HG03196 (cell line): ENCODE results near the gene LYZL4.

Source experiments
- ATAC-seq: cut with Tn5 transposase; IDR thresholded peaks from one replicate; pipeline ENCODE4 v1.9.1; 2021; ENCODE audit not compliant: unreplicated experiment

Gene LYZL4

GRCh38 chr3:42428830-42429229 lies 18.4 kb upstream of the LYZL4 start:
- no peak for ATAC-seq

GRCh38 chr3:42425736-42426407 lies 15.5 kb upstream of the LYZL4 start:
- ATAC-seq = no peak

DNA sequence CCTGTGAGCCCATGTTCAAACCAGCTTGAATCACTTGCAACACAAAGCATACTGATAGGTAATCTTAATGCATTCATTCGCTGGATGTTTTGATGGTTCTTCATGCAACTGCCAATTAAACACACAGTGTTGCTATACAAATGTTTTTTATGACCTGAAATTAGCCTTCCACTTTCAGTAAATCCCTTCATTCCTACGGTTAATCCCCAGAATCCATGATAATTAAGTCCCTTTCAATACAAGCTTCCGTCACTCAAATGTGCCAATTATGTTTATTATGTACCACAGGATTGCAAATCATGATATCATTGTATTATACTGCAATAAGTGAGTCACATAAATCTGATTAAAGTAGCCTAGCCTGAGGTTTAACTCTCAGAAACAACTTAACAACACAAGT lies 14.5 kb upstream of the LYZL4 start:
- ATAC-seq = no peak

DNA sequence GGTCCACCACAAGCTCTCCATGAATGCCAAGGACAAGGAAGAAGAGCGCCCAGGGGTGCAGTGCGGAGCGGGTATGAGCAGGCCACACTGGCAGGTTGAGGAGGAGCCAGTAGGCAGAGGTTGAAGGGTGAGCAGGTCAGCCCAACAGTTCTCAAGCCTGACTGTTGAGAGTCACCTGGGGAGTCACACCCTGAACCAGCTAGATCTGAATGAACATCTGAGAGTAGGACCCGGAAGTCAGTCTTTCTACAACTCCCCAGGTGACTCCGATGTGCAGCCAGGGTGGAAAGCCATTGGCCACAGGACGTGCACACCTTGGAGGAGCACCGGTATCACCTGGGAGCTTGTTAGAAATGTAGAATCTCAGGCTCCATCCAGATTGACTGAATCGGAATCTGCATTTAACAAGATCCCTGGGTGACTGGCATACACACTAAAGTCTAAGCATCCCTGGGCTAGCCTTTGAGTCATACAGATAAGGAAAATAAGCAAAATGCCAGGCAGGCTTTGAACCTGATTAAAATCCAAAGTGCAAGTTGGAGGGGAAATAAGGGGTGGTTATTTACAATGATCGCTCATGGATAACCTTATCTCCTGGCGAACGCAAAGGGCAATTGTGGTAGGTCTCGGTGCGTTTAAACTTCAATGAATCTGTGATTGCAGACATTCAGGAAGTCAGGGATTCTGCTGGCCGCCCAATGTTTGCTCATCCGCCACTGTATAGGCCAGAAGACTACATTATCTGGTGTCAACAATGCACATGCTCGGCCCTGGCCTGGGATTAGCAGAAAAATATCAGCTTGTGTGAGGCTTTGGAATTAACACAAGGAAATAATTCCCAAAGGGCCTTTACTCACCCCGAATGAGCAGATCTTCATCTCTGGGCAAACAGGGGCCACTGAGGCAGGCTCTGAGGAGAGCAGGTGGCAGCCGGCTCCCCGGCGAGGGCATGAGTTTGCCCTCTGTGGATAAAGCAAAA lies 11.7 kb upstream of the LYZL4 start:
- no peak for ATAC-seq

DNA sequence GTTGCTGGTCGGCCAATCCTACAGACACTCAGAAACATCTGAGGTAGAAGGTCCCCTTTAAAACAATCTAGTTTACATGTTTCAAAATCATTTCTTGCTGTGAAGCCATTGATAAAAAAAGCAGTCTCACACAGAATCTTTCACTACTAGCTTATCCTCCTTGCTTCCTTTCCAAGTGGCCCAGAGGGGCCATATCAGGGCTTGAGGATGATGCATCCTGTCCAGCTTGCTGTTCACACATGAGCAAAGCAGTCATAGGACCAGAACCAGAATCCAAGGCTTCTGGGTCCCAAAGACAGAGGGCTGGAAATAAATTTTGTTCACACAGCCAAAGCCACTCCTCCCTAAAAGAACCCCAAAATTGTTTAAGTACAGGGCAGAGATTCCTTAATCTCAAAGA lies 9.2 kb upstream of the LYZL4 start:
- ATAC-seq = no peak

GRCh38 chr3:42412526-42413155 lies 2.2 kb upstream of the LYZL4 start:
- ATAC-seq = no peak

GRCh38 chr3:42411429-42411828 lies 1.0 kb upstream of the LYZL4 start:
- ATAC-seq = no peak

DNA sequence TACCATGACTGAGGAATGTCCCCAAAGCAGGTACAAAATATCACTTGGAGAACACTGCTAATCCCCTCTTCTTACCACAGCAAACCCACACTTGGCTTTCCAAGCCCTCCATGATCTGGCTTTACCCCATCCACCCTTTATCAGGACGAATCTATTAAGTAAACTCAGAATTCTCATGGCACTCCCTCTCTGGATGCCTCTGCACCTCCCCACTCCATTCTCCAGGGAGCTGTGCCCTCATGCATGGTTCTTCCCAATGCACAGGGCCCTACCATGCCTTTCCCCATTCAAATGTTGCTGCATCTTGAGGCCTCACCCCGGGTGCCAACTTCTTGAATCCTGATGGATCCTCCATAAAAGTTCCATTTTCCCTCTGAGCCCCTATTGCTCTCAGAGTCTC lies 2.3 kb downstream of the LYZL4 start:
- no peak for ATAC-seq

- no peak for ATAC-seq
Observed at GRCh38 chr3:42406727-42407450, 3.5 kb downstream of the LYZL4 start.

- ATAC-seq = no peak
Observed at GRCh38 chr3:42405857-42406256, 4.6 kb downstream of the LYZL4 start.

GRCh38 chr3:42403737-42404136 lies 6.7 kb downstream of the LYZL4 start:
- ATAC-seq = no peak

- no peak for ATAC-seq
Observed at GRCh38 chr3:42402394-42403096, 7.9 kb downstream of the LYZL4 start.

DNA sequence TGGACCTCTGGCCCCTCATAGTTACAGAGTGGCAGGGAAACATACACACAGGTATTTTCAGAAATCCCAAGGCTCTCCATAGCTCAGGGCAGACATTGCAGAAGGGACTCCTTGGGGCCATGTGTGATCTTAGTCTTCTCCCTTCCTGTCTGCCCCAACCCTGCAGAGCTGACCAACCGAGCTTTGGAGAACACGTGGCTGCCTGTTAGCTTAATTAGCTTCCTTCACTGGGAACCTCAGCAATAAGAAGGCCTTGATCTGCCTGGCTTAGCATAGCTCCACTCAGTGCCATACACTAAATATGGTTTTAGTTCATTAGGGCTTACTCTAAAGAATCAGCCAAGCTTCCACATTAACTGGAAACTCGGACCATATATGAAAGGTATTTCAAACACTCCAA lies 12.3 kb downstream of the LYZL4 start:
- ATAC-seq = no peak

DNA sequence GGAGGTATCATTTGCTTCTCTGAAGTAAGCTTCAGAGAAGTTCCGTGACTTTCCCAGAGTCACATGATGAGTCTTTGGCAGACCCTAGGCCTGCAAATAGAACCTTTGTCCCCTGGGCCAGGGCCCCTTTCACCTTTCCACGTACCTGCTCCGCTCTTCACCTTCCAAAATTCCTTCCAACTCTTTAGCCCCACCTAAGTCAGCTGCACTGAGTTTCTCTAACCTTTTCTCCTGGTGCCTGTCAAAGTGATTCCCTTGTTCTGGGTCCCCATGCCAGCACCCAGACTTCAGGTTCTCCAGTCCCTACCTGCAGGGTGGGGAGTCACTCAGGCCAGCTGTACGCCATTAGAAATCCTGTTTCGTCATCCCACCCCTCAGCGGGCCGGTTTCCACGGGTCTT lies 12.8 kb downstream of the LYZL4 start:
- no peak for ATAC-seq

GRCh38 chr3:42394579-42395288 lies 15.7 kb downstream of the LYZL4 start:
- ATAC-seq = no peak

DNA sequence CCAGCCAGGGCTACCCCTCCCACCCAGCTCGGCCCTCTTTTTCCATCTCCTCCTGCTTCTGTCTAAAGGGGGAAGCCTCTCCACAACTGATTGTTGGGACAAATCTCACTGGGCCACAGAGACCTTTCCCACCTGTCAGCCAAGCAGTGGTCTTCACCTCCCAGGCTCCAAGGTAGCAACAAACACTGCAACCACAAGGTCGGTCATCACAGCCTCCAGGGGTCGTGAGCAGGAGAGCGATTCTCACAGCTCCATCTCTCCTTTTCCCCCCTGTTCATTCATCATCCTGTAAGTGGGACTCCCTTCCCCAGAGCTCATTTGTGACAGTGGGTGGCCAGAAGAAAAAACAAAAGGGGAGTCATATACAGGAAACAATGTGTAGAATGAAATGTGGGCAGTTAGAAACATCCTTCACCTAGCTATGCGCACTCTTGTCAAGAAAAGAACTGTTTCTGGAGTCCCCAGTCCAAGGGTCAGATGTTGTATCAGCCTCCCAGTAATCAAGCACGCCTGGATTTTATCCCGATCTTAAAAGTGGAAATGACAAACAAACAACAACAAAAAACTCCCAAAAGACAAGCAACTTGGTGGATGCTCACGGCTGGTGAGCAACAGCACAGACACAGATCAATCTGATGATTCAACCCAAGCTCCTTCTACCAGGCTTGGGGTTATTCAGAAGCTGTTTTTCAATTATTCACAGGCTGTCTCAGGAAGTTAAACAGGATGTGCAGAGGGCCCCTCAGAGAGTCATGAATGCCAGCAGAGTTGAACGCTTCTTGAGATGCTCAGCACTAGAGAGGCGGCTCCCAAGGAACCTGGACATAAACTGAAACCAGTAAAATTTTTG lies 22.4 kb downstream of the LYZL4 start:
- no peak for ATAC-seq

- ATAC-seq = no peak
Observed at GRCh38 chr3:42381551-42382082, 28.8 kb downstream of the LYZL4 start.

GRCh38 chr3:42377681-42378080 lies 32.7 kb downstream of the LYZL4 start:
- ATAC-seq = no peak

DNA sequence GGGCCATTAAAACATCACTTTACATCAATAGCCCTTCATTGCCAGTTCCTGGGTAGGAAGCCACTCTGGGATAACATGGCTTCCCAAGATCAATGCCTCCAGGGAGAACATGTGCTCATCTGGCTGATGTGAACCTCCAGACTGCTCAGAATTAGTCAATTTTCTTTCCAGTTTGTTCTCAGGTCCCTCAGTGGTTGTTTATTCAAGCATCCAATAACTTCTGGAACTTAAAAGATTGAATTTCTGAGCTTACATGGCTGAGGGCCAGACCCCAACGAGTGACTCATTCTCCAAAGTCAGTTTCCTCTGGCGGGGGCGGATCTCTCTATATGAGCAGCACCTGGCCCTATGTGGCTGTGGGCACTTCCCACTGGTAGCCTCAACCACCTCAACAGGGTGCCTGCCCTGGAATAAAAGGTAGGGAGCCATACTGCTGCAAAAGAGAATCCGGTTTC lies 34.0 kb downstream of the LYZL4 start:
- no peak for ATAC-seq
